Subcutaneous abdominal adipose tissue (tissue), 5 donors: ENCODE measurements around the gene HADHA.
"Not testable (repeated sequence)": the region's sequence is repeated elsewhere in the genome, so short reads cannot be mapped to it uniquely, and the experiment has no call there.

Source experiments
- H3K27ac ChIP-seq: one replicate; pipeline ENCODE4 v1.7.0; 2013; ENCODE audit warnings: low read depth, mild to moderate bottlenecking, inconsistent platforms, low read length, moderate library complexity
- H3K27me3 ChIP-seq, 5 donors: one replicate each; pipeline ENCODE4 v1.7.0; 2013; ENCODE audit warnings: low read length in 5 of 5, inconsistent platforms in 1 of 5; ENCODE audit not compliant: control insufficient read depth in 5 of 5, insufficient read depth in 4 of 5
- H3K36me3 ChIP-seq, 5 donors: one replicate each; pipeline ENCODE4 v1.7.0; 2013; ENCODE audit warnings: low read length in 5 of 5; ENCODE audit not compliant: control insufficient read depth in 5 of 5, insufficient read depth in 5 of 5
- H3K4me1 ChIP-seq, 5 donors: one replicate each; pipeline ENCODE4 v1.7.0; 2013; ENCODE audit warnings: low read length in 5 of 5, mild to moderate bottlenecking in 3 of 5, moderate library complexity in 1 of 5; ENCODE audit not compliant: control insufficient read depth in 5 of 5, insufficient read depth in 5 of 5
- H3K4me3 ChIP-seq, 5 donors: one replicate each; pipeline ENCODE4 v1.7.0; 2013; ENCODE audit warnings: low read length in 5 of 5, low read depth in 1 of 5
- H3K9ac ChIP-seq, 5 donors: one replicate each; pipeline ENCODE4 v1.7.0; 2013; ENCODE audit warnings: low read length in 5 of 5, mild to moderate bottlenecking in 4 of 5, moderate library complexity in 3 of 5
- H3K9me3 ChIP-seq, 5 donors: one replicate each; pipeline ENCODE4 v1.7.0; 2013; ENCODE audit warnings: low read length in 5 of 5; ENCODE audit not compliant: control insufficient read depth in 5 of 5
- donor health status: healthy.
- donor health status: healthy.
- donor health status: healthy.
- donor health status: healthy.
- donor health status: healthy.

The HADHA gene

DNA sequence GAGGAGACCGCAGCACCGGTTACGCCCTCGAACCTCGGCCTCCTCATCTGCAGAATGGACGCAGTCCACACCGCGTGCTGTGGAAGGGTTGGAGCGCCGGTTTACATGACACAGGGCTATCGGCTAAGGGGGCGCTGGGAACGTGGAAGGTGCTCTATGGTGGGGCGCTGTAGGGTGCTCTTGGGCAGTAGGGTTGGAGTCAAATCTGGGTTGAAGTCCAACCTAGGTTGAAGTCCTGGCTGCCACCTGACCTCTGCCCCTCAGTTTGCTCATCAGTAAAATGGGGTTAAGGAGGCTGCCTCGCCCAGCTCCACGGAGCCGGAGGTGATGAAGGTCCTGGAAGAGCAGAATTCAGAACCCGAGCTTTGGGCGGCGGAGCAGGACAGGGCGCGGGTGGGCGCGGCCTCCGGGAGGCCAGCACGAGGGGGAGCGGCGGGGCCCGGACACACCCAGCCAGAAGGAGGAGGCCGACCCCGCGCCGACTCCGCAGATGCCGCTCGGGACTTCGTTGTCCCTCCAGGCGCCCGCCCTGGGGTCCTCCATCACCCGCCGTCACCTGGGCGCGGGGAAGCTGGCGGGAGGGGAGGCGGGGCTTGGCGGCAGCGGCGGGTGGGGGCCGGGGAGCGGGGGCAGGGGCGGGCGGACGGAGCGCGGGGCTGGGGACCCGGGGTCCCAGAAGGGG is 72.1 kb downstream of the HADHA start:
- H3K27me3 ChIP-seq, result peaks cover 13 to 35% (median 28%) of the 10 kb centered on the region in 5 donors
- no peaks in the 10 kb centered on the region for H3K9me3 ChIP-seq
- peak overlapping the region in 3 of 5 donors; percentile 6 to 37 (median 28) for H3K4me3 ChIP-seq
- no peak overlapping the region for H3K27ac ChIP-seq
- no peaks in the 10 kb centered on the region for H3K36me3 ChIP-seq
- peaks cover 0 to 16% (median 7%) of the 10 kb centered on the region in 5 donors for H3K4me1 ChIP-seq
- no peak overlapping the region for H3K9ac ChIP-seq

DNA sequence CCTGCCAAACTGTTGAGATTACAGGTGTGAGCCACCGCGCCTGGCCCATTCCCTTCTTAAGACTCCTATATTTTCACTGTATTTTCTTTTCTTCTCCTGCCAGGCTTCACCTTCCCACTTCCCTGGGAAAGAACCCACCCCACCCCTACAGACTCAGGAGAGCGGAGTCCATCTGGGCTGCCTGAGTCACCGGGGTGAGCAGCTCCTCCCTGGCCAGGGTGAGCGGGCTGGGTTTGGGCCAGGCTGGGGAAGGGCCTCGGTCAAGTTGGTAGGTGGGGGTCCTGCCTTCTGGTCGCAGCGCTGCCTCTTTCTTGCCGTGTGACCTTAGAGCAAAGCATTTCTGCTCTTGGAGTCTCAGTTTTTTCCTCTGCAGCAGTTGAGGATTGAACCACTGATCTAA is 73.6 kb downstream of the HADHA start:
- Histone ChIP-seq H3K27me3 (peaks cover 12 to 28% (median 23%) of the 10 kb centered on the region in 5 donors), H3K9me3 (no peaks in the 10 kb centered on the region), H3K4me1 (peaks cover 0 to 16% (median 7%) of the 10 kb centered on the region in 5 donors), H3K9ac (no peak overlapping the region), H3K4me3 (no peak overlapping the region), H3K27ac (no peak overlapping the region), H3K36me3 (no peaks in the 10 kb centered on the region)

DNA sequence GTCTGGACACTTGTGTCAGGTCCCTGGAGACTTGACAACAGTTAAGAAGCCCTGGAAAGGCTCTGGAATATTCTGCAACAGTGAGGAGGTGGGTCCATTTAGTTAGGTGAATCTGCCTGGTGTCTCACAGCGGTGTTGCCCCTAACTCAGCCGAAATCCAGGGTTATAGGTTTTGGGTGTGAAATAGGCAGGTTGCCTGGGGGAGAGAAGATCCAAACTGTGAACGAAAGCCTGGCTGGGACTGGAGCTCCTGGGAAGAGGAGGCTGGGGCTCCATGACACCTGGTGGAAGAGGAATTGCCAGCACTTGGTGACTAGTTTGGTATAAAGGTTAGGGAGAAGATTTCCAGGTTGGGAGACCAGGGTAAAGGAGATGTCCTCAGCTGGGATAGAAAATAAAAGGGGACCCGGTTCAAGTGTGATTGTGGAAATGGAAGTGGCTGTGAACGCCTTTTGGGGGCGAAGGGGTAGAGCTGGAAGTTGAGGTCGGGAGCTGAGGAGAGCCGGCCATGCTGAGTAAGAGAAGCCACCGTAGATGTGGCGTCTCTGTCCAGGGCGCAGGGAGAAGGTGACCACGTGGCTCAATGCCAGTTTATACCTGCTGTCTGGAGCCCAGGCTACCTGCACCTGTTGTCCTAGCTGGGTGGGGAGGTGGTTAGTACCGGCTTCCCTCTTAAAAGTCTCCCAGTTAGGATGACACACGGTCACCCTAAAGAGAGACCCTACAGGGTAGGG is 74.6 kb downstream of the HADHA start:
- Histone ChIP-seq H3K4me1 (peaks cover 0 to 16% (median 7%) of the 10 kb centered on the region in 5 donors), H3K27ac (no peak overlapping the region), H3K36me3 (no peaks in the 10 kb centered on the region), H3K9me3 (no peaks in the 10 kb centered on the region), H3K9ac (no peak overlapping the region), H3K4me3 (no peak overlapping the region), H3K27me3 (peaks cover 9 to 20% (median 15%) of the 10 kb centered on the region in 5 donors)

DNA sequence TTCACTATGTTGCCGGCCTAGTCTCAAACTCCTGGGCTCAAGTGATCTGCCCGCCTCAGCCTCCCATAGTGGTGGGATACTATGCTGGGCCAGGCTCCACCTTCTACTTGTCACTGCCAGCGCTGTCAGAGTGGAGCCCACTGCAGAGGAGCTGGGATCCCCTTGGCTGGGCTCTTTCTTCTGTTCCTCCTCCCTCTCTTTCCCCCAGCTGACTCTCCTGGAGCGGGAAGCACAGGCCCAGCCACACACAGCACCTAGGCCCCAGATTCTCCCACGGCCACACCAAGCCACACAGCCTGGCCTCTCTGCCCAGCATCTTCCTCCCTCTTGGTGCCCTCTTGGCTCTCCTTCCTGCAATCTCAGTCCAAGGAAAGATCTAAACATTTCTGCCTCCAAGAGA is 75.2 kb downstream of the HADHA start:
- H3K27me3 ChIP-seq, result peaks cover 3 to 13% (median 9%) of the 10 kb centered on the region in 5 donors
- peaks cover 0 to 16% (median 7%) of the 10 kb centered on the region in 5 donors for H3K4me1 ChIP-seq
- H3K9me3 ChIP-seq, result no peaks in the 10 kb centered on the region

DNA sequence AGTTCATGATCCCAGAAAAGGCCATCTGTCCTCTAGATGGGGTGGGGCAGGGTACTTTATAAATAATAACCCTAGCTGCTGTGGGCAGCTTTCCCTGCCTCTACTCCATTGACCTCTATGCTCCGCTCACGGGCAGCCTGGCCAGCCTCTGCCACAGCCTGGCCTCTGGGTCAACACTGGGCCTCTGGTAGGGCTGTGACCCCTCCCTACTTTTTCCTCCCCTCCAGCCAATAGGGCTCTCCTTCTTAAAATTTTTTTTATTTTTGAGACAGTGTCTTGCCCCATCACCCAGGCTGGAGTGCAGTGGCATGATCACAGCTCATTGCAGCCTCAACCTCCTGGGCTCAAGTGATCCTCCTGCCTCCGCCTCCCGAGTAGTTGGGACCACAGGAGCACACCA is 75.6 kb downstream of the HADHA start:
- Histone ChIP-seq H3K27me3 (peaks cover 0 to 10% (median 5%) of the 10 kb centered on the region in 5 donors), H3K9ac (no peak overlapping the region), H3K9me3 (no peaks in the 10 kb centered on the region), H3K4me1 (peaks cover 0 to 11% (median 7%) of the 10 kb centered on the region in 5 donors), H3K4me3 (no peak overlapping the region), H3K36me3 (no peaks in the 10 kb centered on the region), H3K27ac (no peak overlapping the region)

More for the DNA sequence above, 75.2 kb downstream of the HADHA start:
- H3K36me3 ChIP-seq, result no peaks in the 10 kb centered on the region
- H3K9ac ChIP-seq, result no peak overlapping the region
- H3K27ac ChIP-seq, result no peak overlapping the region
- H3K4me3 ChIP-seq, result no peak overlapping the region

- H3K4me1 ChIP-seq, H3K9ac ChIP-seq, H3K36me3 ChIP-seq, H3K4me3 ChIP-seq, H3K27ac ChIP-seq, H3K9me3 ChIP-seq, H3K27me3 ChIP-seq: not testable (repeated sequence)
Observed at GRCh38 chr2:26166541-26166940, 77.9 kb downstream of the HADHA start.

GRCh38 chr2:26165403-26165802 is 79.0 kb downstream of the HADHA start:
- Histone ChIP-seq H3K9ac (no peak overlapping the region), H3K9me3 (no peaks in the 10 kb centered on the region), H3K36me3 (no peaks in the 10 kb centered on the region), H3K27me3 (no peaks in the 10 kb centered on the region), H3K27ac (no peak overlapping the region), H3K4me1 (no peaks in the 10 kb centered on the region), H3K4me3 (no peak overlapping the region)

GRCh38 chr2:26164641-26165211 is 79.7 kb downstream of the HADHA start:
- H3K9me3 ChIP-seq, result no peaks in the 10 kb centered on the region
- H3K4me3 ChIP-seq, result no peak overlapping the region
- no peaks in the 10 kb centered on the region for H3K4me1 ChIP-seq
- H3K27ac ChIP-seq, result no peak overlapping the region
- H3K36me3 ChIP-seq, result no peaks in the 10 kb centered on the region
- no peak overlapping the region for H3K9ac ChIP-seq
- H3K27me3 ChIP-seq, result no peaks in the 10 kb centered on the region

DNA sequence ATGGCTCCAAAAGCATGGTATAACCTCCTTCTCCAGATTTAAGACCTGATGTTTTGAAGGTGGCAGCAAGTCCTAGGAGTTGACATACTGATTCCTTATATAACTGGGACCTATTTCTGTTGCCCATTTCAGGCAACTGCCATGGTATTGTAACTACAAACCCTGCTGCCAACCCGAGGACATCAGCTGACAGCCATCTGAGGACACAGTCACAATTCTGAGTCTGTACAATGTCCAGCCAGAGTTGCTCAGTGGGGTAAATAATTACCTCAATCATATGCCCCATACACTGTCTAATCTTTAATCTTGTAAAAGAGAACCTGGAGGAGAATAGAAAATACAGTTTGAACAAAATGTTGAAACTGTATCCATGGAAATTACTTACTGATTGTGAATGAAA is 80.2 kb downstream of the HADHA start:
- no peaks in the 10 kb centered on the region for H3K27me3 ChIP-seq
- H3K4me1 ChIP-seq, result no peaks in the 10 kb centered on the region
- H3K36me3 ChIP-seq, result no peaks in the 10 kb centered on the region
- no peak overlapping the region for H3K4me3 ChIP-seq
- H3K9ac ChIP-seq, result no peak overlapping the region
- H3K9me3 ChIP-seq, result no peaks in the 10 kb centered on the region
- no peak overlapping the region for H3K27ac ChIP-seq

DNA sequence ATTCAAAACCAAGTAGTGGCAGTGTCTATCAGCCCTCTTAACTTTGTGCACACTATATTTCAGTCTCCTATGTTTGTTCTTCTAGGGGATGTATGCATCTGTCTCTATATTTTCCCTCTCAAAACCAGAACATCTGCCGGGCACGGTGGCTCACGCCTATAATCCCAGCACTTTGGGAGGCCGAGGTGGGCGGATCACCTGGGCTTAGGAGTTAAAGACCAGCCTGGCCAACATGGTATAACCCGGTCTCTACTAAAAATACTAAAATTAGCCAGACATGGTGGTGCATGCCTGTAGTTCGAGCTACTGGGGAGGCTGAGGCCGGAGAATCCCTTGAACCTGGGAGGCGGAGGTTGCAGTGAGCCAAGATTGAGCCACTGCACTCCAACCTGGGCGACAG is 81.5 kb downstream of the HADHA start:
- H3K27ac ChIP-seq, result no peak overlapping the region
- no peaks in the 10 kb centered on the region for H3K4me1 ChIP-seq
- no peaks in the 10 kb centered on the region for H3K27me3 ChIP-seq
- no peak overlapping the region for H3K4me3 ChIP-seq
- no peaks in the 10 kb centered on the region for H3K36me3 ChIP-seq
- no peak overlapping the region for H3K9ac ChIP-seq
- H3K9me3 ChIP-seq, result no peaks in the 10 kb centered on the region
